SK-N-SH (cell line): ENCODE results near the gene DGKD. TPM values are rescaled to one million over a fixed set of nuclear protein-coding genes. Genes with fewer than 3 reads are reported as not detected.

Source experiments
- CTCF ChIA-PET: fragments of 300-600, 350-600 bp; formaldehyde crosslinking; extraction: SDS; loops from one replicate; lab custom pipeline; 2021; lab: Yijun Ruan, JAX
- POLR2A ChIA-PET: fragments of 350-600 bp; sonication (Branson Sonifier 250); formaldehyde crosslinking; extraction: SDS; loops from one replicate; lab custom pipeline; 2020; ENCODE audit warnings: antibody characterized with exemption, inconsistent platforms; lab: Yijun Ruan, JAX
- DNase-seq: peaks from one replicate; pipeline ENCODE4 v3.0.0; 2012
- H2AFZ ChIP-seq: fragments of 200-600 bp; sonication (generic); 2 replicates; pipeline ENCODE4 v1.8.1; 2016; ENCODE audit warnings: antibody characterized with exemption, mild to moderate bottlenecking, low read depth
- H3F3A ChIP-seq: fragments of 200-600 bp; sonication (generic); replicated peaks from 2 replicates; pipeline ENCODE3; 2016; ENCODE audit warnings: antibody characterized with exemption, mild to moderate bottlenecking; ENCODE audit not compliant: insufficient read depth
- H3K27ac ChIP-seq, 2 experiments: fragments of 200-500 bp in 1 of 2; fragments of 200-600 bp in 1 of 2; sonication (Bioruptor generic) in 1 of 2; sonication (generic), shearing (Covaris generic) in 1 of 2; 2 replicates each; pipeline versions ENCODE4 v1.5.1 to v1.6.1; 2014 to 2016; ENCODE audit warnings: low read depth in 2 of 2, inconsistent platforms in 1 of 2, low read length in 1 of 2, mild to moderate bottlenecking in 1 of 2, mixed read lengths in 1 of 2
- H3K27me3 ChIP-seq: fragments of 200-600 bp; sonication (generic), shearing (Covaris generic); 2 replicates; pipeline ENCODE4 v1.6.1; 2016; ENCODE audit warnings: mixed run types; ENCODE audit not compliant: insufficient read depth
- H3K36me3 ChIP-seq, 2 experiments: fragments of 200-500 bp in 1 of 2; fragments of 200-600 bp in 1 of 2; sonication (Bioruptor generic) in 1 of 2; sonication (generic) in 1 of 2; replicated peaks in 1 of 2; 2 replicates each; pipeline versions ENCODE3 to v1.5.1; 2014 to 2016; ENCODE audit warnings: low read length in 1 of 2, mild to moderate bottlenecking in 1 of 2; ENCODE audit not compliant: insufficient read depth in 2 of 2, control insufficient read depth in 1 of 2
- H3K4me1 ChIP-seq, 2 experiments: fragments of 200-500 bp in 1 of 2; fragments of 200-600 bp in 1 of 2; sonication (Bioruptor generic) in 1 of 2; sonication (generic), shearing (Covaris generic) in 1 of 2; 2 replicates each; pipeline versions ENCODE4 v1.5.1 to v1.6.1; 2014 to 2016; ENCODE audit warnings: low read depth in 1 of 2, low read length in 1 of 2, mixed run types in 1 of 2; ENCODE audit not compliant: insufficient read depth in 2 of 2, control insufficient read depth in 1 of 2
- H3K4me2 ChIP-seq: fragments of 200-600 bp; sonication (generic), shearing (Covaris generic); 2 replicates; pipeline ENCODE4 v1.6.1; 2017; ENCODE audit warnings: mixed run types
- H3K4me3 ChIP-seq, 2 experiments: fragments of 200-500 bp in 1 of 2; fragments of 200-600 bp in 1 of 2; sonication (Bioruptor generic) in 1 of 2; sonication (generic), shearing (Covaris generic) in 1 of 2; 2 replicates each; pipeline versions ENCODE4 v1.5.1 to v1.8.1; 2014 to 2016; ENCODE audit warnings: low read depth in 2 of 2, inconsistent platforms in 1 of 2, low read length in 1 of 2, mild to moderate bottlenecking in 1 of 2, mixed read lengths in 1 of 2, moderate library complexity in 1 of 2
- H3K79me2 ChIP-seq: fragments of 200-600 bp; sonication (generic); 2 replicates; pipeline ENCODE4 v1.8.1; 2017; ENCODE audit warnings: mild to moderate bottlenecking; ENCODE audit not compliant: insufficient read depth
- H3K9ac ChIP-seq: fragments of 200-600 bp; sonication (generic); 2 replicates; pipeline ENCODE4 v1.6.1; 2017; ENCODE audit warnings: mixed run types
- H3K9me2 ChIP-seq: fragments of 200-600 bp; sonication (generic); 2 replicates; pipeline ENCODE4 v1.6.1; 2017; ENCODE audit warnings: mixed run types
- H3K9me3 ChIP-seq: fragments of 200-600 bp; sonication (generic); 2 replicates; pipeline ENCODE4 v1.6.1; 2017; ENCODE audit warnings: mixed run types, mild to moderate bottlenecking, moderate library complexity
- H4K20me1 ChIP-seq: fragments of 200-600 bp; sonication (generic); 2 replicates; pipeline ENCODE4 v1.6.1; 2017; ENCODE audit warnings: mild to moderate bottlenecking, mixed run types; ENCODE audit not compliant: insufficient read depth
- CHD2 ChIP-seq: fragments of 150-350 bp; IDR thresholded peaks from 2 replicates; pipeline ENCODE4 v1.6.1; 2018; ENCODE audit warnings: low read length; ENCODE audit not compliant: partially characterized antibody
- FOSL2 ChIP-seq: IDR thresholded peaks from 2 replicates; pipeline ENCODE4 v1.4.0; 2012; ENCODE audit warnings: low read depth, mild to moderate bottlenecking, moderate library complexity, borderline replicate concordance
- FOXM1 ChIP-seq: IDR thresholded peaks from 2 replicates; pipeline ENCODE4 v1.4.0; 2012; ENCODE audit warnings: low read depth, mild to moderate bottlenecking
- GATA2 ChIP-seq: sonication (generic); formaldehyde crosslinking; IDR thresholded peaks from 2 replicates; pipeline ENCODE4 v1.5.0; 2020; ENCODE audit warnings: mild to moderate bottlenecking, missing genetic modification reagents
- JUND ChIP-seq: IDR thresholded peaks from 2 replicates; pipeline ENCODE4 v1.4.0; 2012
- MXI1 ChIP-seq: IDR thresholded peaks from 2 replicates; pipeline ENCODE4 v1.6.1; 2012; ENCODE audit warnings: mild to moderate bottlenecking, low read depth, low read length, improper control_type of control experiment
- NFIC ChIP-seq: IDR thresholded peaks from 2 replicates; pipeline ENCODE4 v1.4.0; 2012; ENCODE audit warnings: borderline replicate concordance
- NRF1 ChIP-seq: IDR thresholded peaks from 2 replicates; pipeline ENCODE4 v1.6.1; 2012; ENCODE audit warnings: low read depth, mild to moderate bottlenecking, low read length
- POLR2AphosphoS5 ChIP-seq: IDR thresholded peaks from 2 replicates; pipeline ENCODE4 v1.6.1; 2012; ENCODE audit warnings: low read depth, low read length
- RCOR1 ChIP-seq: fragments of 150-350 bp; IDR thresholded peaks from 2 replicates; pipeline ENCODE4 v1.6.1; 2017; ENCODE audit warnings: antibody characterized with exemption, low read length
- RFX5 ChIP-seq: IDR thresholded peaks from 2 replicates; pipeline ENCODE4 v1.6.1; 2012; ENCODE audit warnings: mild to moderate bottlenecking, improper control_type of control experiment, low read length
- RXRA ChIP-seq: IDR thresholded peaks from 2 replicates; pipeline ENCODE4 v1.4.0; 2012; ENCODE audit warnings: low read depth, mild to moderate bottlenecking, borderline replicate concordance
- SIN3A ChIP-seq: IDR thresholded peaks from 2 replicates; pipeline ENCODE4 v1.6.1; 2012; ENCODE audit warnings: low read depth, mild to moderate bottlenecking, low read length, moderate library complexity, borderline replicate concordance
- TAF1 ChIP-seq: IDR thresholded peaks from 2 replicates; pipeline ENCODE4 v1.6.1; 2012; ENCODE audit warnings: low read depth, mild to moderate bottlenecking, low read length, moderate library complexity, borderline replicate concordance
- TCF12 ChIP-seq: IDR thresholded peaks from 2 replicates; pipeline ENCODE4 v1.4.0; 2012
- WGBS: methylation state at CpG from one replicate; pipeline ENCODE4 v1.1.6; 2017; ENCODE audit warnings: low lambda C conversion rate; 5-methylcytosine and 5-hydroxymethylcytosine counted together
- polyA plus RNA-seq, 3 experiments: library from polyadenylated mRNA; depleted of rRNA; stranded (reverse); fragments of >200 nt; gene quantifications; 2 replicates each; pipeline ENCODE4 v1.2.3, GENCODE V29; 2012
- TF ChIP-seq, protein P1 (sequence below): fragments of 200-600 bp; sonication (generic); IDR thresholded peaks from 2 replicates; pipeline ENCODE4 v1.6.1; 2017; ENCODE audit warnings: antibody characterized with exemption, mild to moderate bottlenecking, moderate library complexity
- TF ChIP-seq, protein P2 (sequence below): IDR thresholded peaks from 2 replicates; pipeline ENCODE4 v1.6.1; 2012; ENCODE audit warnings: mild to moderate bottlenecking, low read depth, low read length, moderate library complexity
- TF ChIP-seq, protein P3 (sequence below): IDR thresholded peaks from 2 replicates; pipeline ENCODE4 v1.4.0; 2012; ENCODE audit warnings: low read depth, borderline replicate concordance
- TF ChIP-seq, protein P4 (sequence below): IDR thresholded peaks from 2 replicates; pipeline ENCODE4 v1.4.0; 2012; ENCODE audit warnings: low read depth, borderline replicate concordance

The DGKD gene
- polyA plus RNA-seq, 1 of the 3 experiments (the other 2 are of a cell fraction), result 21.7 TPM

DNA sequence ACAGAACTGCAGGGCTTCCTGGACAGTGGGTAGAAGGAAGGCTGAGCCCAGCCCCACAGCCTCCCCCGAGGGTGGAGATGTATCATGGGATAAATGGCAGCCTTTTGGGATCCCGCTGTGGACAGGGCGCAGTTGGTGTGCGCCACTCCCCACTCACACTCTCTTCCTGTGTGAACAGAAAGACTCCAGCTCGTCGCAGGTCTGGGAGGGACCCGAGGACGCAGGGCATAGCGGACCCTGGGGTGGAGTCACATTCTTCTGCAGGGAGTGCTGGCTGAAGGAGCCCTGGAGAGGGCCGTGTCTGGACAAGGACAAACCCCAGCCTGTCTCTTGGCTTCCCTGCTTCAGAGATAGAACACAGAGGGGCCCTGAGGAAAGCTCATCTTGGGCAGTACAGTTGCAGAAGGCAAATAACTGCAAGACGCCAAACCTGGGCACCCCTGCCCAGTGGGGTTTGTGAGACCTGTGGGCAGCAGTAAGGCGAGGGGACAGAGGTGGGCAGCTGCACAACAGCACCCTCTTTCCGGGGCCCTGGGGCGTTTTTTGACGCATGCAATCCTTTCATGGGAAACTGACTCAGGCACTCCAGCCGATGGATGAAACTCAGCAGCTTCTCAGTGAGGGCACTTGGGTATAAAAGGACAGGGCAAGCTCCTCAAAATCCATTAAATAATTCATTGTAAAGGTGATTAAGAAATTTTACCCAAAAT lies 110.4 kb downstream of the DGKD start:
- no peaks in the 10 kb centered on the region for H3K79me2 ChIP-seq
- H4K20me1 ChIP-seq, result no peaks in the 10 kb centered on the region
- no peak for DNase-seq
- peaks cover 5% of the 10 kb centered on the region for H3F3A ChIP-seq
- no peak overlapping the region for H3K9ac ChIP-seq
- no peak overlapping the region for H3K27ac ChIP-seq
- peaks cover 0 to 3% of the 10 kb centered on the region in 2 experiments; a peak in 1 of 4 replicates for H3K4me1 ChIP-seq
- no peaks in the 10 kb centered on the region for H3K9me3 ChIP-seq
- no peak overlapping the region for H3K4me2 ChIP-seq
- H3K9me2 ChIP-seq, result no peaks in the 10 kb centered on the region
- H3K27me3 ChIP-seq, result no peaks in the 10 kb centered on the region
- H2AFZ ChIP-seq, result no peak overlapping the region
- ChIA-PET CTCF (interaction anchor here (0.6 kb wide), 1 partner anchor 26 kb away, joined by 3 read pairs; no protein-coding TSS in a partner anchor), POLR2A (no interaction called here)
- no peak overlapping the region for H3K4me3 ChIP-seq
- peaks cover 10 to 68% of the 10 kb centered on the region in 2 experiments for H3K36me3 ChIP-seq
- WGBS, result 97% methylated on average over 9 of the region's 16 CpGs
- TF ChIP-seq MXI1, result no peak
- no peak for TF ChIP-seq RCOR1
- TF ChIP-seq RFX5, result no peak
- no peak for TF ChIP-seq TCF12
- TF ChIP-seq FOSL2, result no peak
- no peak for TF ChIP-seq POLR2AphosphoS5
- TF ChIP-seq FOXM1, result no peak

DNA sequence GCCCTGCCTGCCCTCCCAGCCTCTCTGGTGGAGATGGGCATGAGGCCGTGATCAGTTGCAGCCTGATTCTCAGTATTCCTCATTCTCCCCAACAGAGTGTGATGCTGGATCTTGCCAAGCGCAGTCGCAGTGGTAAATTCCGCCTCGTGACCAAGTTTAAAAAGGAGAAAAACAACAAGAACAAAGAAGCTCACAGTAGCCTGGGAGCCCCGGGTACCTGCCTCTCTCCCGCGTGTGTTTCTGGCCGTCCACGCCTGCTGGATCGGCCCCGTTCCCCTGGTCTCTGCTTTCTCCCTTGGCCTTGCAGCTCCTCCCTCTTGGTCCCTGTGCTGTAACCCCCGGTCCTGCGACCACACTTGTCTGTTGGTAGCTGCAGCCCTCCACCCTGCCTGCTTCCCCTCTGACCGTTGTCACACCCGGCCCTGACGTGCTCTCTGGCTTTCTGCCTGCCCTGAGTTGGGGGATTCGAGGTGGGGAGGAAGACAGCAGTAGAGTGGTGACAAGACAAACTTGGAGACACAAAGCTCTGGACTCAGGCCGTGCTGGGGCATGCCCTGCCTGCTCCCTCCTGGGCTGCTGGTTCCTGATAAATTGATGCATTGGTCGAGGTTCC lies 112.8 kb downstream of the DGKD start:
- Histone ChIP-seq H3F3A (peaks cover 5% of the 10 kb centered on the region), H3K4me1 (peaks cover 0 to 5% of the 10 kb centered on the region in 2 experiments; a peak in 1 of 4 replicates), H4K20me1 (no peaks in the 10 kb centered on the region), H3K9me2 (no peaks in the 10 kb centered on the region), H3K4me2 (no peak overlapping the region), H3K9me3 (no peaks in the 10 kb centered on the region), H3K9ac (no peak overlapping the region), H3K27me3 (no peaks in the 10 kb centered on the region), H3K4me3 (no peak overlapping the region), H3K27ac (no peak overlapping the region), H3K79me2 (no peaks in the 10 kb centered on the region), H3K36me3 (peaks cover 10 to 66% of the 10 kb centered on the region in 2 experiments), H2AFZ (no peak overlapping the region)
- no peak for DNase-seq
- POLR2A ChIA-PET, result no interaction called here
- CTCF ChIA-PET, result no interaction called here
- WGBS, result 94% methylated on average over 20 of the region's 20 CpGs
- no peak for TF ChIP-seq TAF1
- no peak for TF ChIP-seq FOXM1
- TF ChIP-seq RXRA, result no peak
- TF ChIP-seq CHD2, result no peak
- TF ChIP-seq, protein P1, sequence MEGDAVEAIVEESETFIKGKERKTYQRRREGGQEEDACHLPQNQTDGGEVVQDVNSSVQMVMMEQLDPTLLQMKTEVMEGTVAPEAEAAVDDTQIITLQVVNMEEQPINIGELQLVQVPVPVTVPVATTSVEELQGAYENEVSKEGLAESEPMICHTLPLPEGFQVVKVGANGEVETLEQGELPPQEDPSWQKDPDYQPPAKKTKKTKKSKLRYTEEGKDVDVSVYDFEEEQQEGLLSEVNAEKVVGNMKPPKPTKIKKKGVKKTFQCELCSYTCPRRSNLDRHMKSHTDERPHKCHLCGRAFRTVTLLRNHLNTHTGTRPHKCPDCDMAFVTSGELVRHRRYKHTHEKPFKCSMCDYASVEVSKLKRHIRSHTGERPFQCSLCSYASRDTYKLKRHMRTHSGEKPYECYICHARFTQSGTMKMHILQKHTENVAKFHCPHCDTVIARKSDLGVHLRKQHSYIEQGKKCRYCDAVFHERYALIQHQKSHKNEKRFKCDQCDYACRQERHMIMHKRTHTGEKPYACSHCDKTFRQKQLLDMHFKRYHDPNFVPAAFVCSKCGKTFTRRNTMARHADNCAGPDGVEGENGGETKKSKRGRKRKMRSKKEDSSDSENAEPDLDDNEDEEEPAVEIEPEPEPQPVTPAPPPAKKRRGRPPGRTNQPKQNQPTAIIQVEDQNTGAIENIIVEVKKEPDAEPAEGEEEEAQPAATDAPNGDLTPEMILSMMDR, result no peak
- TF ChIP-seq GATA2 (CRISPR knock-in tag), result no peak
- TF ChIP-seq SIN3A, result no peak
- TF ChIP-seq, protein P2, sequence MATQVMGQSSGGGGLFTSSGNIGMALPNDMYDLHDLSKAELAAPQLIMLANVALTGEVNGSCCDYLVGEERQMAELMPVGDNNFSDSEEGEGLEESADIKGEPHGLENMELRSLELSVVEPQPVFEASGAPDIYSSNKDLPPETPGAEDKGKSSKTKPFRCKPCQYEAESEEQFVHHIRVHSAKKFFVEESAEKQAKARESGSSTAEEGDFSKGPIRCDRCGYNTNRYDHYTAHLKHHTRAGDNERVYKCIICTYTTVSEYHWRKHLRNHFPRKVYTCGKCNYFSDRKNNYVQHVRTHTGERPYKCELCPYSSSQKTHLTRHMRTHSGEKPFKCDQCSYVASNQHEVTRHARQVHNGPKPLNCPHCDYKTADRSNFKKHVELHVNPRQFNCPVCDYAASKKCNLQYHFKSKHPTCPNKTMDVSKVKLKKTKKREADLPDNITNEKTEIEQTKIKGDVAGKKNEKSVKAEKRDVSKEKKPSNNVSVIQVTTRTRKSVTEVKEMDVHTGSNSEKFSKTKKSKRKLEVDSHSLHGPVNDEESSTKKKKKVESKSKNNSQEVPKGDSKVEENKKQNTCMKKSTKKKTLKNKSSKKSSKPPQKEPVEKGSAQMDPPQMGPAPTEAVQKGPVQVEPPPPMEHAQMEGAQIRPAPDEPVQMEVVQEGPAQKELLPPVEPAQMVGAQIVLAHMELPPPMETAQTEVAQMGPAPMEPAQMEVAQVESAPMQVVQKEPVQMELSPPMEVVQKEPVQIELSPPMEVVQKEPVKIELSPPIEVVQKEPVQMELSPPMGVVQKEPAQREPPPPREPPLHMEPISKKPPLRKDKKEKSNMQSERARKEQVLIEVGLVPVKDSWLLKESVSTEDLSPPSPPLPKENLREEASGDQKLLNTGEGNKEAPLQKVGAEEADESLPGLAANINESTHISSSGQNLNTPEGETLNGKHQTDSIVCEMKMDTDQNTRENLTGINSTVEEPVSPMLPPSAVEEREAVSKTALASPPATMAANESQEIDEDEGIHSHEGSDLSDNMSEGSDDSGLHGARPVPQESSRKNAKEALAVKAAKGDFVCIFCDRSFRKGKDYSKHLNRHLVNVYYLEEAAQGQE, result no peak
- TF ChIP-seq JUND, result no peak
- TF ChIP-seq, protein P3, sequence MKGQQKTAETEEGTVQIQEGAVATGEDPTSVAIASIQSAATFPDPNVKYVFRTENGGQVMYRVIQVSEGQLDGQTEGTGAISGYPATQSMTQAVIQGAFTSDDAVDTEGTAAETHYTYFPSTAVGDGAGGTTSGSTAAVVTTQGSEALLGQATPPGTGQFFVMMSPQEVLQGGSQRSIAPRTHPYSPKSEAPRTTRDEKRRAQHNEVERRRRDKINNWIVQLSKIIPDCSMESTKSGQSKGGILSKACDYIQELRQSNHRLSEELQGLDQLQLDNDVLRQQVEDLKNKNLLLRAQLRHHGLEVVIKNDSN, result no peak
- TF ChIP-seq, protein P4, sequence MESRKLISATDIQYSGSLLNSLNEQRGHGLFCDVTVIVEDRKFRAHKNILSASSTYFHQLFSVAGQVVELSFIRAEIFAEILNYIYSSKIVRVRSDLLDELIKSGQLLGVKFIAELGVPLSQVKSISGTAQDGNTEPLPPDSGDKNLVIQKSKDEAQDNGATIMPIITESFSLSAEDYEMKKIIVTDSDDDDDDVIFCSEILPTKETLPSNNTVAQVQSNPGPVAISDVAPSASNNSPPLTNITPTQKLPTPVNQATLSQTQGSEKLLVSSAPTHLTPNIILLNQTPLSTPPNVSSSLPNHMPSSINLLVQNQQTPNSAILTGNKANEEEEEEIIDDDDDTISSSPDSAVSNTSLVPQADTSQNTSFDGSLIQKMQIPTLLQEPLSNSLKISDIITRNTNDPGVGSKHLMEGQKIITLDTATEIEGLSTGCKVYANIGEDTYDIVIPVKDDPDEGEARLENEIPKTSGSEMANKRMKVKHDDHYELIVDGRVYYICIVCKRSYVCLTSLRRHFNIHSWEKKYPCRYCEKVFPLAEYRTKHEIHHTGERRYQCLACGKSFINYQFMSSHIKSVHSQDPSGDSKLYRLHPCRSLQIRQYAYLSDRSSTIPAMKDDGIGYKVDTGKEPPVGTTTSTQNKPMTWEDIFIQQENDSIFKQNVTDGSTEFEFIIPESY, result no peak
- TF ChIP-seq NFIC, result no peak
- TF ChIP-seq NRF1, result no peak
